ENCODE data around the gene RBP3. TPM values are rescaled to one million over a fixed set of nuclear protein-coding genes. Genes with fewer than 3 reads are reported as not detected.
A peak's percentile ranks its signal among the peaks of the same experiment; 100 is the strongest.
"Not testable (repeated sequence)": the region's sequence is repeated elsewhere in the genome, so short reads cannot be mapped to it uniquely, and the experiment has no call there.

The RBP3 gene
- polyA plus RNA-seq, 4 donors, result 0.01 to 0.03 TPM; not detected in 2

DNA sequence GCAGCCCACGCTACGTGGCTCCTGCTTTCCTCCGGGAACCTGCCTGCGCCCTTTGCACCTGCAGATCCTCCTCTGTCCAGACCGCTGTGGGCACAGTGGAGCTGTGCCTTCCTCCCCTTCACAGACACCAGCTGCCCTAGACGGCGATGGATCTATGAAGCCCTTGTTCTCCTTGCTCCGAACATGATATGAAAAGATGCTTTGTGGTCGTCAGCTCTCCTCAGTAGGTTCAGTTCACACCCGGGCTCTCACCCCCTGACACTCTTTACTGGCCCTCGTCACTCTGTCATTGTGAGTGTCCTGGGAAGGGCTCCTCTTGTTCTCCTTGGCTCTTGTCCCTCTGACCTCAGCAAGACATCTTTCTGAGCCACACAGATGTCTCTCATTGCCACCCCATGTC is 31.7 kb downstream of the RBP3 start:
- WGBS, 3 donors, result 31 to 62% (median 42%) methylated on average over 10 to 11 of the region's 11 CpGs
- peak overlapping the region in 1 of 3 donors; percentile 80 for H3K27ac ChIP-seq (ENCODE audit: low read depth in 1 of 3, low read length in 2 of 3)
- peak overlapping the region in 1 of 3 donors; percentile 6 for H3K4me3 ChIP-seq (ENCODE audit: low read depth in 1 of 3, low read length in 3 of 3)
- peaks cover 0 to 54% (median 4%) of the 10 kb centered on the region in 3 donors for H3K4me1 ChIP-seq (ENCODE audit: control insufficient read depth in 3 of 3, insufficient read depth in 2 of 3, low read depth in 1 of 3, low read length in 2 of 3)
- FAIRE-seq (no peak), DNase-seq (peak in 1 of 2 donors; percentile 50)
- H3K9me3 ChIP-seq (ENCODE audit: control insufficient read depth in 2 of 2, insufficient read depth in 1 of 2, low read depth in 1 of 2, low read length in 1 of 2), result no peaks in the 10 kb centered on the region
- H3K36me3 ChIP-seq (ENCODE audit: control insufficient read depth in 3 of 3, insufficient read depth in 2 of 3, low read depth in 1 of 3, low read length in 3 of 3), result no peaks in the 10 kb centered on the region
- peaks cover 0 to 2% (median 0%) of the 10 kb centered on the region in 3 donors for H3K27me3 ChIP-seq (ENCODE audit: control insufficient read depth in 3 of 3, insufficient read depth in 3 of 3, low read length in 3 of 3)

DNA sequence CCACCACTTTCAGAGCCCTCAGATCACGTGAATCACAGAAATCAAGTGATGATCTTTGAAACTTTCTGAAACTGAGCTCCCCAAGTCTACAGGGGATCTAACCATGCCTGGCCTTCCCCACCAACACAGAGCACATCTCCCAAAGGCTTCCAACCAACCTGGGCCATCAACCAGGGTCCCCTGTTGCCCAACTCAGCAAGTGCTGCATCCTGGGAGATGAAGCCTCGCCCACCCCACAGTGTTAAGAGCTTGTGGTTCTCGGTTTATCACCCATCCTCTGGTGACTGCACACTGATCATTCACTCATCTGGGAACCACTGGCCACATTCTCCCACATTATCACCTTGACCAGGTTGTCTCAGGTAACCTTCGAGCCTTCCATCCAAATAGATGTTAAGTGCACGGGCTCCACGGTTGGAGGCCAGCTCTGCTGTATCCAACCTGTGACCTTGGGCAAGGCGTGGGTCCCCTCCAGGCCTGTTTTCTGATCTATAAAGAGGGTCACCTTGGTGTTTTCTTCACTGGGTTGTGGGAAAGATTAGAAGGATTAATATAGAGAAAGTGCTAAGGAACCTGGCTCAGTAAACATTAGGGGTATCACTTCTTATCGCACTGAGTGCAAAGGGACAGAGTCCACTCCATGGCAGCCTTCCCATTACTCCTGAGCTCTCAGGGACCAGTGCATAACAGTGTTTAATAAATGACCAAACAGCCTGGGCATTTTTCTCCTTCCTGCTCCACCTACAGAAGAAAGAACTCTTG is 32.4 kb downstream of the RBP3 start:
- Histone ChIP-seq H3K27ac (ENCODE audit: low read depth in 1 of 3, low read length in 2 of 3) (peak overlapping the region; percentile 12 to 80 (median 68)), H3K9me3 (ENCODE audit: control insufficient read depth in 2 of 2, insufficient read depth in 1 of 2, low read depth in 1 of 2, low read length in 1 of 2) (no peaks in the 10 kb centered on the region), H3K4me3 (ENCODE audit: low read depth in 1 of 3, low read length in 3 of 3) (peak overlapping the region in 1 of 3 donors; percentile 7), H3K27me3 (ENCODE audit: control insufficient read depth in 3 of 3, insufficient read depth in 3 of 3, low read length in 3 of 3) (peaks cover 0 to 2% (median 0%) of the 10 kb centered on the region in 3 donors), H3K4me1 (ENCODE audit: control insufficient read depth in 3 of 3, insufficient read depth in 2 of 3, low read depth in 1 of 3, low read length in 2 of 3) (peaks cover 0 to 59% (median 5%) of the 10 kb centered on the region in 3 donors), H3K36me3 (ENCODE audit: control insufficient read depth in 3 of 3, insufficient read depth in 2 of 3, low read depth in 1 of 3, low read length in 3 of 3) (no peaks in the 10 kb centered on the region)
- DNase-seq (peak; percentile 89 to 95), FAIRE-seq (no peak)
- 28 to 63% (median 36%) methylated on average over 8 of the region's 8 CpGs for WGBS, 3 donors

DNA sequence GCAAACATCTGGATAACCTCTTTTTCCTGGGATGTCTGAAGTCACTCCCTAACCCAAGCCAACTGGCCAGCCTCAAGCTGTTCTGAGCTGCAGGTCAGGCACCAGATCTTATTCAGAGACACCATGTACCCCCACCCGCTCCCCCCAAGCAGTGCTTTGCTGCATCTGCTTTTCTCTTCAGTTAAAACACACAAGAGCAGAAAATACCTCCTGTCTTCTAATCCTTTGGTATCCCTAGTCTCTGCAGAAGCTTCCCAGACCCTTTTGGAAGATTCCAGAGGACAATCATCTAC is 32.9 kb downstream of the RBP3 start:
- peaks cover 0 to 2% (median 0%) of the 10 kb centered on the region in 3 donors for H3K27me3 ChIP-seq (ENCODE audit: control insufficient read depth in 3 of 3, insufficient read depth in 3 of 3, low read length in 3 of 3)
- peak overlapping the region; percentile 47 to 68 (median 65) for H3K27ac ChIP-seq (ENCODE audit: low read depth in 1 of 3, low read length in 2 of 3)
- 26 to 66% (median 45%) methylated on average over 1 of the region's 1 CpG for WGBS, 3 donors
- no peak overlapping the region for H3K4me3 ChIP-seq (ENCODE audit: low read depth in 1 of 3, low read length in 3 of 3)
- H3K36me3 ChIP-seq (ENCODE audit: control insufficient read depth in 3 of 3, insufficient read depth in 2 of 3, low read depth in 1 of 3, low read length in 3 of 3), result no peaks in the 10 kb centered on the region
- peaks cover 0 to 63% (median 6%) of the 10 kb centered on the region in 3 donors for H3K4me1 ChIP-seq (ENCODE audit: control insufficient read depth in 3 of 3, insufficient read depth in 2 of 3, low read depth in 1 of 3, low read length in 2 of 3)
- H3K9me3 ChIP-seq (ENCODE audit: control insufficient read depth in 2 of 2, insufficient read depth in 1 of 2, low read depth in 1 of 2, low read length in 1 of 2), result no peaks in the 10 kb centered on the region
- FAIRE-seq (no peak), DNase-seq (no peak)

DNA sequence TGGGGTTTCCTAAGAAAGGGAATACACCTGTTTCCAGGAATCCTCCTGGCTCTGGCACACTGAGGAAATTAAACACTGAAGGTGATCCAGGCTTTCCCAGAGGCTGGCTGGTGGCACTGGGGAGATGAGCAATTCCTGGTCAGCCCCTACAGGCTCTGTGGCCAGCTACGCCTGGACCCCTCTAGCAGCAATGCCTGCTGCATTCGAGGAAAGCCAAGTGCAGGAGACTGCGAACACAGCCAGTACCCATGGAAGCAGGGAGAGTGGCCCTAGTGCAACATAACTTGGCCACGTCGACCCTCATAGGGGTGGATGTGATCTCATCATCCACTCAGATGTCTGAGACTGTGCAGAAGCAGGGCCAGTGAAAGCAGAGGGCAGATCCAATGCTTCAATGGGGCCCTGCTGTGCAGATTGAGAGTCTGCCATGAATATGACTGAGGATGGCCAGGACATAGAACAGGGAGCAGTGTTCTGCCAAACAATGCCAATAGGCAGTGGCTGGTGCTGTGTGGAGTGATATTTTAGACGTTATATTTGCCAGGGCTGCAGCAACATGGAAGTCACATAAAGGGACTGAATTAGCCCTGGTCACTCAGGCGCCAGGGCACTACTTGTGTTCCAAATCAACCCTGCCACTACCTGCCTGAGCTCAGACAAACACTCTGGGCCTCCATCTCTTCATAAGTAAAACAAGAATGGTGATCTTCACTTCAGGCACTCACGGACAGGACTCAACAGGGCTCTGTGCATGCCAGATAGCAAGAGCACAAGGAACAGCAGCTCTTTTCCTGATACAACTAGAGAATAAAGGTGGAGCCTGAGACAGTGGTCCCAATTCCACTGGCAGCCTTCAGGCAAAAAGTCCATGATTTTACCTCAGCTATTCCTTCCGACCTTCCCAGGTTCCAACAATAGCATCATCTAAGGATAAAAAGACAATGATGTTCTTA is 33.5 kb downstream of the RBP3 start:
- Histone ChIP-seq H3K27me3 (ENCODE audit: control insufficient read depth in 3 of 3, insufficient read depth in 3 of 3, low read length in 3 of 3) (no peaks in the 10 kb centered on the region), H3K4me1 (ENCODE audit: control insufficient read depth in 3 of 3, insufficient read depth in 2 of 3, low read depth in 1 of 3, low read length in 2 of 3) (peaks cover 0 to 62% (median 6%) of the 10 kb centered on the region in 3 donors), H3K4me3 (ENCODE audit: low read depth in 1 of 3, low read length in 3 of 3) (no peak overlapping the region), H3K36me3 (ENCODE audit: control insufficient read depth in 3 of 3, insufficient read depth in 2 of 3, low read depth in 1 of 3, low read length in 3 of 3) (no peaks in the 10 kb centered on the region), H3K9me3 (ENCODE audit: control insufficient read depth in 2 of 2, insufficient read depth in 1 of 2, low read depth in 1 of 2, low read length in 1 of 2) (no peaks in the 10 kb centered on the region), H3K27ac (ENCODE audit: low read depth in 1 of 3, low read length in 2 of 3) (peak overlapping the region; percentile 47 to 68 (median 65))
- FAIRE-seq (no peak), DNase-seq (no peak)
- 60 to 77% (median 67%) methylated on average over 9 of the region's 9 CpGs for WGBS, 3 donors

DNA sequence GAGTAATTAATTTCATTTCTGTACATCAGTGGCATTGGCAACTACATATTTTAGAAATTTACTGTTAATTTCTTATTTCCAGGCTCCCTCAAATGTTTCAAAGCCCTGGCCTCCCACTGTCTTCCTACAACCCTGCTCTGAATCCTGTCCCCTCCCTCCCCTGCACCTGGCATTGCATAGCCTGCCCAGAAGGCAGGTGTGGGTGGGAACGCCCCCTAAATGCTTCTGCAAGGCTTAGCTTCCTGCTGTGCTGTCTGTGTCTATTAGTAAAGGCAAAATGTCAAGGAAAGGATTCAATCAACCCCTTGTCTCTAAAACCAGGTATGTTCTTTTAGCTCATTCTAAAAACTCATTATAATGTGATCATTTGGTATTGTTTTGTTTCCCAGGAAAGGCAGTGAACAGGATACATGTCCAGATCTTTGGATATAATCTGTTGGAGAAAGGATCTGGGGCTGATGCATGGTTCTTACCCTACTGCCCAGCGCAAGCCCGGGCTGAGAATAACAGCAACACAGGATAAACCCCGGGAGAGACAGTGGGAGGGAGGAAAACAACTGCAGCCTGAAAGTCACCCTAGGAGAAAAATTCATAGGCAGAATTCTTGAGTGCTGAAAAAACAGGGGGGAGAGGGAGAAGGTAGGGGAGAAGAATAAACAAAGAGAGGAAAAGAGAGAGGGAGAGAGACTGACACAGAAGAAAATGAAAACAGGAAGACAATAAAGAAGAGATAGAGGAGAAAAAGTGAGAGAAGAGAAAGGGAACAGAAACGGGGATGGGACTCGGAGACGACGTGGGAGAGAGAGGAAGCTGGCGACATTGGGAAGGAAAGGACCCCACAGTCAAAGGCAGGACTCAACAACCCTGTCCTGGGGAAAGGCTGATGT is 35.3 kb downstream of the RBP3 start:
- H3K27ac ChIP-seq (ENCODE audit: low read depth in 1 of 3, low read length in 2 of 3), result peak overlapping the region; percentile 45 to 92 (median 85)
- peaks cover 0 to 50% (median 6%) of the 10 kb centered on the region in 3 donors for H3K4me1 ChIP-seq (ENCODE audit: control insufficient read depth in 3 of 3, insufficient read depth in 2 of 3, low read depth in 1 of 3, low read length in 2 of 3)
- no peaks in the 10 kb centered on the region for H3K36me3 ChIP-seq (ENCODE audit: control insufficient read depth in 3 of 3, insufficient read depth in 2 of 3, low read depth in 1 of 3, low read length in 3 of 3)
- FAIRE-seq (no peak), DNase-seq (peak; percentile 64 to 69)
- no peaks in the 10 kb centered on the region for H3K9me3 ChIP-seq (ENCODE audit: control insufficient read depth in 2 of 2, insufficient read depth in 1 of 2, low read depth in 1 of 2, low read length in 1 of 2)
- no peaks in the 10 kb centered on the region for H3K27me3 ChIP-seq (ENCODE audit: control insufficient read depth in 3 of 3, insufficient read depth in 3 of 3, low read length in 3 of 3)
- WGBS, 3 donors, result 5 to 13% (median 11%) methylated on average over 9 of the region's 9 CpGs
- peak overlapping the region; percentile 63 to 70 (median 63) for H3K4me3 ChIP-seq (ENCODE audit: low read depth in 1 of 3, low read length in 3 of 3)

DNA sequence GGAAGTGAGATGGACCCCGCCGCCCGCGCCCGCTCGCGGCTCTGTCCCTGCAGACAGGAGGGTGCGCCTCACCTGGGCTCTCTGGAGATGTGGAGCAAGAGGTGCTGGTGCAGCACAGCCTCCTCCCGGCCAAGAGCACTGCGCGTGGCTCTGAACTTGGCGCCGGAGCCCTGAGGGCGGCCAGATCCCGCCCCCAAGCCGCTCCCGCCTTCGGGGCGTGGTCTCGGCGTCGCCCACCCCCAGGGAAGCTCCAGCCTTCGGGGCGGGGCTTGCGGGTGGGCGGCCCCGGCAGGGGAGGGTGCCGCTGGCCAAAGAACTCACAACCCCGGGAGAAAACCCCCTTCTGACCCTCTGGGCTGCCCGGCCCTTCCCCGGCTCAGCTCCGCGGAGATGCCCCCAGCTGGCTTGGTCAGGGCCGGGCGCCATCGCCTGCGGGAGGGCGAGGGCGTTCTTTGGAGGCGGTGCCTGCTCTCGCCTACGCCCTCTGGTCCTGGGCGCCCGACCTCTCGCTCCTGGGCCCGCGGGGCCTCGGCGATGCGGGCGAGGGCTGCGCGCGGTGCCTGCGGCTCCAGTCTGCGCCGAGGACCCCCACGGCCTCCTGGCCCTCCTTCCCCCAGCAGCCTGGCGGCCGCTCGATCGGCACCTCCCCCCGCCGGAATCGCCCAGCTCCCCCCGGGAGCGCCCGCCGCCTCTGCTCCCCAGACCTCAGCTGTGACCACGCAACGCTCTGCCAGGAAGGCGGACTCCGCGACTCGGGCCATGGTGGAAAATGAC is 36.2 kb downstream of the RBP3 start, which contains the start of gene ZNF488:
ZNF488 (minus strand) TSS at position 146 of the 774 bp plus-strand sequence. CDS start 15,464 bp downstream, outside the sequence.
- WGBS, 3 donors, result 1% methylated on average over 54 to 75 of the region's 75 CpGs
- DNase-seq (peak; percentile 93 to 95), FAIRE-seq (no peak)
- Histone ChIP-seq H3K9me3 (ENCODE audit: control insufficient read depth in 2 of 2, insufficient read depth in 1 of 2, low read depth in 1 of 2, low read length in 1 of 2) (no peaks in the 10 kb centered on the region), H3K4me3 (ENCODE audit: low read depth in 1 of 3, low read length in 3 of 3) (peak within 1 kb of the TSS; percentile 63 to 70 (median 63)), H3K4me1 (ENCODE audit: control insufficient read depth in 3 of 3, insufficient read depth in 2 of 3, low read depth in 1 of 3, low read length in 2 of 3) (peaks cover 0 to 50% (median 6%) of the 10 kb centered on the region in 3 donors), H3K27me3 (ENCODE audit: control insufficient read depth in 3 of 3, insufficient read depth in 3 of 3, low read length in 3 of 3) (no peaks in the 10 kb centered on the region), H3K36me3 (ENCODE audit: control insufficient read depth in 3 of 3, insufficient read depth in 2 of 3, low read depth in 1 of 3, low read length in 3 of 3) (no peaks in the 10 kb centered on the region), H3K27ac (ENCODE audit: low read depth in 1 of 3, low read length in 2 of 3) (peak within 1 kb of the TSS; percentile 76 to 92 (median 85))

DNA sequence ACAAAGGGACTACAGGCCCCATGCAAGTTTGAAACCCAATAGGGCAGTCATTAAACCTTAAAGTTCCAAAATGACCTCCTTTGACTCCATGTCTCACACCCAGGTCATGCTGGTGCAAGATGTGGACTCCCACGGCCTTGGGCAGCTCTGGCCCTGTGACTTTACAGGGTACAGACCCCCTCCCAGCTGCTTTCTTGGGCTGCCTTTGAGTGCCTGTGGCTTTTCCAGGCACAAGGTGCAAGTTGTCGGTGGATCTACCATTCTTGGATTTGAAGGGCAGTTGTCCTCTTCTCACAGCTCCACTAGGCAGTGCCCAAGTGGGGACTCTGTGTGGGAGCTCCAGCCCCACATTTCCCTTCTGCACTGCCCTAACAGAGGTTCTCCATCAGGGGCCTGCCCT is 37.9 kb downstream of the RBP3 start:
- H3K4me1 ChIP-seq (ENCODE audit: control insufficient read depth in 3 of 3, insufficient read depth in 2 of 3, low read depth in 1 of 3, low read length in 2 of 3), result peaks cover 0 to 34% (median 2%) of the 10 kb centered on the region in 3 donors
- H3K4me3 ChIP-seq (ENCODE audit: low read depth in 1 of 3, low read length in 3 of 3); FAIRE-seq; H3K9me3 ChIP-seq (ENCODE audit: control insufficient read depth in 2 of 2, insufficient read depth in 1 of 2, low read depth in 1 of 2, low read length in 1 of 2); DNase-seq; H3K27me3 ChIP-seq (ENCODE audit: control insufficient read depth in 3 of 3, insufficient read depth in 3 of 3, low read length in 3 of 3); H3K27ac ChIP-seq (ENCODE audit: low read depth in 1 of 3, low read length in 2 of 3); H3K36me3 ChIP-seq (ENCODE audit: control insufficient read depth in 3 of 3, insufficient read depth in 2 of 3, low read depth in 1 of 3, low read length in 3 of 3): not testable (repeated sequence)
- 65 to 90% (median 74%) methylated on average over 2 of the region's 2 CpGs for WGBS, 3 donors

All from small intestine (tissue), 7 donors.